Natural killer cell (primary cell): Measurements from ENCODE around the gene HAAO. TPM values are rescaled to one million over a fixed set of nuclear protein-coding genes. Genes with fewer than 3 reads are reported as not detected.

Source experiments
- ATAC-seq, 3 donors: fragments of 150-1000 bp in 2 of 3; fragments of 200-7000 bp in 1 of 3; cut with Tn5 transposase; 1 replicate in 1 of 3; 2 replicates in 2 of 3; pipeline ENCODE4 v1.10.0; 2021; ENCODE audit warnings: mild to moderate bottlenecking in 2 of 3, moderate library complexity in 2 of 3
- DNase-seq, 2 donors: peaks; one replicate each; pipeline versions ENCODE4 v3.0.0 to v3.0.0-alpha.2; 2013 to 2021; ENCODE audit warnings: mixed read lengths in 1 of 2
- H3K27ac ChIP-seq: one replicate; pipeline ENCODE4 v1.5.1; 2013; ENCODE audit warnings: mild to moderate bottlenecking, low read length
- H3K27me3 ChIP-seq: one replicate; pipeline ENCODE4 v1.6.1; 2013; ENCODE audit warnings: low read length; ENCODE audit not compliant: control insufficient read depth, insufficient read depth
- H3K36me3 ChIP-seq: one replicate; pipeline ENCODE4 v1.6.1; 2013; ENCODE audit warnings: low read length; ENCODE audit not compliant: control insufficient read depth, insufficient read depth
- H3K4me1 ChIP-seq: one replicate; pipeline ENCODE4 v1.6.1; 2013; ENCODE audit warnings: low read length; ENCODE audit not compliant: control insufficient read depth, insufficient read depth
- H3K4me3 ChIP-seq: one replicate; pipeline ENCODE4 v1.5.1; 2013; ENCODE audit warnings: low read length
- H3K9me3 ChIP-seq: one replicate; pipeline ENCODE4 v1.6.1; 2013; ENCODE audit warnings: low read length; ENCODE audit not compliant: control insufficient read depth, insufficient read depth
- H3K27ac Mint-ChIP-seq, 2 donors: one replicate each; pipeline ENCODE4 v1.8.0; 2022; ENCODE audit warnings: mild to moderate bottlenecking in 2 of 2, mixed read lengths in 2 of 2, moderate library complexity in 1 of 2
- H3K27me3 Mint-ChIP-seq, 2 donors: one replicate each; pipeline ENCODE4 v1.8.0; 2022; ENCODE audit warnings: low read depth in 2 of 2, mixed read lengths in 2 of 2
- H3K36me3 Mint-ChIP-seq: one replicate; pipeline ENCODE4 v1.8.0; 2022; ENCODE audit warnings: mixed read lengths
- H3K4me1 Mint-ChIP-seq, 2 donors: one replicate each; pipeline ENCODE4 v1.8.0; 2022; ENCODE audit warnings: mixed read lengths in 2 of 2
- H3K4me3 Mint-ChIP-seq: one replicate; pipeline ENCODE4 v1.8.0; 2022; ENCODE audit warnings: mild to moderate bottlenecking, moderate library complexity, mixed read lengths
- H3K9me3 Mint-ChIP-seq, 2 donors: one replicate each; pipeline ENCODE4 v1.8.0; 2022; ENCODE audit warnings: mixed read lengths in 2 of 2
- CTCF ChIP-seq: fragments of 200-600 bp; IDR thresholded peaks from one replicate; pipeline ENCODE4 v1.8.0; 2022; ENCODE audit warnings: antibody characterized with exemption
- WGBS: methylation state at CpG from one replicate; pipeline ENCODE4 v1.1.7; 2013; ENCODE audit warnings: missing lambda C conversion rate; ENCODE audit not compliant: insufficient coverage; 5-methylcytosine and 5-hydroxymethylcytosine counted together
- intact Hi-C: fragments of 100-400 bp; cut with micrococcal nuclease; formaldehyde crosslinking; loops from one replicate; pipeline ENCODE4 v1.14.2; 2022
- total RNA-seq, 4 donors: library from RNA; stranded (reverse); fragments of 120-200 nt in 1 of 4; gene quantifications; one replicate each; pipeline versions ENCODE4 v1.2.3 to v1.2.4, GENCODE V29; 2013 to 2022

HAAO gene
- total RNA-seq, 3 donors from 2014 or later (not counting 1 experiment from before 2014, with no cell fraction given), result 0.35 to 1.3 (median 0.68) TPM

- H3K4me3 Mint-ChIP-seq, result peak overlapping the region; percentile 87
- Histone ChIP-seq H3K4me3 (peak overlapping the region; percentile 42), H3K36me3 (no peaks in the 10 kb centered on the region), H3K27ac (no peak overlapping the region), H3K9me3 (no peaks in the 10 kb centered on the region), H3K27me3 (peaks cover 5% of the 10 kb centered on the region), H3K4me1 (peaks cover 35% of the 10 kb centered on the region)
- TF ChIP-seq CTCF, result no peak
- H3K4me1 Mint-ChIP-seq, result peaks cover 7 to 28% of the 10 kb centered on the region in 2 donors
- H3K27ac Mint-ChIP-seq, result no peak overlapping the region
- peaks cover 50 to 68% of the 10 kb centered on the region in 2 donors for H3K27me3 Mint-ChIP-seq
- H3K36me3 Mint-ChIP-seq, result peaks cover 7% of the 10 kb centered on the region
- DNase-seq (peak in 1 of 2 donors; percentile 23), ATAC-seq (peak in 2 of 3 donors; percentile 14 to 45)
- 4% methylated on average over 18 of the region's 18 CpGs for WGBS
- intact Hi-C loops, result no loop called here
- H3K9me3 Mint-ChIP-seq, result no peaks in the 10 kb centered on the region
Observed at GRCh38 chr2:42792087-42792582, 248 bp downstream of the HAAO start.

- WGBS, result 77% methylated on average over 4 of the region's 4 CpGs
- no peak overlapping the region for H3K4me3 ChIP-seq
- H3K36me3 ChIP-seq, result no peaks in the 10 kb centered on the region
- peaks cover 7 to 32% of the 10 kb centered on the region in 2 donors for H3K4me1 Mint-ChIP-seq
- H3K36me3 Mint-ChIP-seq, result peaks cover 7% of the 10 kb centered on the region
- peak overlapping the region; percentile 87 for H3K4me3 Mint-ChIP-seq
- peaks cover 41% of the 10 kb centered on the region for H3K4me1 ChIP-seq
- peaks cover 5% of the 10 kb centered on the region for H3K27me3 ChIP-seq
- H3K27ac ChIP-seq, result no peak overlapping the region
- H3K9me3 Mint-ChIP-seq, result no peaks in the 10 kb centered on the region
- no peak for ATAC-seq
- intact Hi-C loops, result no loop called here
- TF ChIP-seq CTCF, result no peak
- no peak overlapping the region for H3K27ac Mint-ChIP-seq
- no peak for DNase-seq
- H3K27me3 Mint-ChIP-seq, result peaks cover 49 to 66% of the 10 kb centered on the region in 2 donors
- H3K9me3 ChIP-seq, result no peaks in the 10 kb centered on the region
Observed at GRCh38 chr2:42791606-42792005, 777 bp downstream of the HAAO start.

GRCh38 chr2:42789751-42790150, 2.6 kb downstream of the HAAO start:
- H3K36me3 Mint-ChIP-seq, result peaks cover 7% of the 10 kb centered on the region
- H3K9me3 Mint-ChIP-seq, result no peaks in the 10 kb centered on the region
- H3K27me3 Mint-ChIP-seq, result peaks cover 39 to 48% of the 10 kb centered on the region in 2 donors
- no peak for ATAC-seq
- Histone ChIP-seq H3K27ac (no peak overlapping the region), H3K27me3 (peaks cover 5% of the 10 kb centered on the region), H3K4me1 (peaks cover 43% of the 10 kb centered on the region), H3K4me3 (no peak overlapping the region), H3K36me3 (no peaks in the 10 kb centered on the region), H3K9me3 (no peaks in the 10 kb centered on the region)
- 93% methylated on average over 2 of the region's 2 CpGs for WGBS
- peaks cover 7 to 32% of the 10 kb centered on the region in 2 donors for H3K4me1 Mint-ChIP-seq
- DNase-seq, result no peak
- intact Hi-C loops, result no loop called here
- H3K27ac Mint-ChIP-seq, result no peak overlapping the region
- H3K4me3 Mint-ChIP-seq, result no peak overlapping the region
- TF ChIP-seq CTCF, result no peak

- Histone ChIP-seq H3K4me1 (peaks cover 43% of the 10 kb centered on the region), H3K4me3 (no peak overlapping the region), H3K9me3 (no peaks in the 10 kb centered on the region), H3K27ac (no peak overlapping the region), H3K27me3 (peaks cover 5% of the 10 kb centered on the region), H3K36me3 (no peaks in the 10 kb centered on the region)
- Mint-ChIP-seq H3K27ac (peak overlapping the region in 1 of 2 donors; percentile 66), H3K27me3 (peaks cover 31 to 39% of the 10 kb centered on the region in 2 donors), H3K36me3 (peaks cover 7% of the 10 kb centered on the region), H3K4me1 (peaks cover 7 to 32% of the 10 kb centered on the region in 2 donors), H3K9me3 (no peaks in the 10 kb centered on the region), H3K4me3 (no peak overlapping the region)
- intact Hi-C loops, result no loop called here
- ATAC-seq (no peak), DNase-seq (no peak)
- no peak for TF ChIP-seq CTCF
- 75% methylated on average over 4 of the region's 4 CpGs for WGBS
Observed at GRCh38 chr2:42788882-42789281, 3.5 kb downstream of the HAAO start.
